ENCODE measurements around the gene HMCN2. TPM values are rescaled to one million over a fixed set of nuclear protein-coding genes. Genes with fewer than 3 reads are reported as not detected.

HMCN2 gene
- total and polyA plus RNA-seq, 2 donors: 0.90 to 2.2 TPM

GRCh38 chr9:130419521-130420035 is 154.0 kb downstream of the HMCN2 start:
- no peaks in the 10 kb centered on the region for H3K36me3 ChIP-seq (ENCODE audit: control insufficient read depth in 2 of 2, insufficient read depth in 2 of 2, low read length in 1 of 2)
- no peaks in the 10 kb centered on the region for H3K9me3 ChIP-seq (ENCODE audit: control insufficient read depth in 2 of 2, insufficient read depth in 1 of 2, low read length in 1 of 2)
- H3K4me1 ChIP-seq (ENCODE audit: control insufficient read depth in 2 of 2, insufficient read depth in 2 of 2, low read length in 2 of 2): no peaks in the 10 kb centered on the region
- H3K27ac ChIP-seq (ENCODE audit: low read depth in 1 of 2, low read length in 1 of 2): no peak overlapping the region
- peaks cover 0 to 8% of the 10 kb centered on the region in 2 donors for H3K27me3 ChIP-seq (ENCODE audit: control insufficient read depth in 2 of 2, insufficient read depth in 1 of 2, low read length in 1 of 2)
- 90% methylated on average over 8 of the region's 8 CpGs for WGBS
- H3K4me3 ChIP-seq (ENCODE audit: low read length in 2 of 2): no peak overlapping the region
- no peak for DNase-seq (ENCODE audit: low read depth in 6 of 9, low spot score in 9 of 9)

- Histone ChIP-seq H3K27me3 (ENCODE audit: control insufficient read depth in 2 of 2, insufficient read depth in 1 of 2, low read length in 1 of 2) (peaks cover 0 to 8% of the 10 kb centered on the region in 2 donors), H3K4me3 (ENCODE audit: low read length in 2 of 2) (no peak overlapping the region)
- WGBS: 82% methylated on average over 17 of the region's 17 CpGs
These were observed 155.7 kb downstream of the HMCN2 start for GRCh38 chr9:130421154-130421801.

DNA sequence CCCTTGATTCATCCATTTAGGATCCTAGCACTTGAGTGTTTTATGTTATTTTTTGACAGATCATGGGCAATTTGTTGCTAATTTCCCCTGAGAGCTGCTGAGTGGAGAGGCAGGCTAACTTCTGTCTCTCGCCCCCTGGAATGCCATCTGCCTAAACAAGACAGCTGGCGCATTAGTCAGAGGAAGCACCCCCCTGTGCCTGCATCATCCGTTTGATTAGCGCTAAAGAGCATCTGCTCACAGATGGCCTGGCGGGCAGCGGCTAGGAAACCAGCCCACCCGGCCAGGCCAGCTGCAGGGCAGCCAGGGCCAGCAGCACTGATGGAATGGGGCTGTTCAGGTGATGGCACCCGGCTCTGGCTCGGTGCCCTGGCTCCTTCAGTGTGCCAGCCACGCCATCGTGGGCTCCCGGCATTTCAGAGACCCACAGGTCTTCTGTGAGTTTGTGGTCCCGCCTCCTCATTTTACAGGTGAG is 156.3 kb downstream of the HMCN2 start:
- H3K36me3 ChIP-seq (ENCODE audit: control insufficient read depth in 2 of 2, insufficient read depth in 2 of 2, low read length in 1 of 2): no peaks in the 10 kb centered on the region
- no peak for DNase-seq (ENCODE audit: low read depth in 6 of 9, low spot score in 9 of 9)
- H3K4me1 ChIP-seq (ENCODE audit: control insufficient read depth in 2 of 2, insufficient read depth in 2 of 2, low read length in 2 of 2): peaks cover 0 to 4% of the 10 kb centered on the region in 2 donors
- no peaks in the 10 kb centered on the region for H3K9me3 ChIP-seq (ENCODE audit: control insufficient read depth in 2 of 2, insufficient read depth in 1 of 2, low read length in 1 of 2)
- WGBS: 87% methylated on average over 13 of the region's 13 CpGs
- peaks cover 0 to 8% of the 10 kb centered on the region in 2 donors for H3K27me3 ChIP-seq (ENCODE audit: control insufficient read depth in 2 of 2, insufficient read depth in 1 of 2, low read length in 1 of 2)
- H3K4me3 ChIP-seq (ENCODE audit: low read length in 2 of 2): no peak overlapping the region
- H3K27ac ChIP-seq (ENCODE audit: low read depth in 1 of 2, low read length in 1 of 2): no peak overlapping the region

More at GRCh38 chr9:130421154-130421801, 155.7 kb downstream of the HMCN2 start:
- Histone ChIP-seq H3K9me3 (ENCODE audit: control insufficient read depth in 2 of 2, insufficient read depth in 1 of 2, low read length in 1 of 2) (no peaks in the 10 kb centered on the region), H3K27ac (ENCODE audit: low read depth in 1 of 2, low read length in 1 of 2) (no peak overlapping the region), H3K36me3 (ENCODE audit: control insufficient read depth in 2 of 2, insufficient read depth in 2 of 2, low read length in 1 of 2) (no peaks in the 10 kb centered on the region), H3K4me1 (ENCODE audit: control insufficient read depth in 2 of 2, insufficient read depth in 2 of 2, low read length in 2 of 2) (peaks cover 0 to 4% of the 10 kb centered on the region in 2 donors)
- DNase-seq (ENCODE audit: low read depth in 6 of 9, low spot score in 9 of 9): no peak

GRCh38 chr9:130422546-130422945 is 157.0 kb downstream of the HMCN2 start:
- H3K4me3 ChIP-seq (ENCODE audit: low read length in 2 of 2): no peak overlapping the region
- no peak overlapping the region for H3K27ac ChIP-seq (ENCODE audit: low read depth in 1 of 2, low read length in 1 of 2)
- H3K9me3 ChIP-seq (ENCODE audit: control insufficient read depth in 2 of 2, insufficient read depth in 1 of 2, low read length in 1 of 2): no peaks in the 10 kb centered on the region
- H3K4me1 ChIP-seq (ENCODE audit: control insufficient read depth in 2 of 2, insufficient read depth in 2 of 2, low read length in 2 of 2): peaks cover 0 to 4% of the 10 kb centered on the region in 2 donors
- DNase-seq (ENCODE audit: low read depth in 6 of 9, low spot score in 9 of 9): no peak
- H3K36me3 ChIP-seq (ENCODE audit: control insufficient read depth in 2 of 2, insufficient read depth in 2 of 2, low read length in 1 of 2): no peaks in the 10 kb centered on the region
- peaks cover 0 to 9% of the 10 kb centered on the region in 2 donors for H3K27me3 ChIP-seq (ENCODE audit: control insufficient read depth in 2 of 2, insufficient read depth in 1 of 2, low read length in 1 of 2)
- 85% methylated on average over 10 of the region's 10 CpGs for WGBS

DNA sequence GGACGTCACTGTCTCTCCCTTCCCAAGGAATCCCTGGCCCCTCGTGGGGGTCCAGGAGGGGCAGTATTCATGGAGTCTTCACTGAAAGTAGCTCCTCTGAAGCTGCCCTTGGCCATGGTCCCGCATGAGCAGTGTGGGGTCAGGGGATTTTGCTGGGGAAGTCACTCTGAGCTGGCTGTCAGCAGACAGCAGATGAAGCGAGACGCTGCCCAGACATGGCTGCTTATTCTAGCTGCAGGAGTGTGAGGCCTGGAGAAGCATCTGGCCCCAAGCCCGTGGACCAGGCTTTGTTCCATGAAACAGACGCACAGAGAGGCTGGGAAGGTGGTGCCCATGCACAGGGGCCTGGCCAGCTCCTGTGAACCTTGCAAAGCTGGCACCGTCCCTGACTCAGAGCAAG is 157.7 kb downstream of the HMCN2 start:
- WGBS: 84% methylated on average over 8 of the region's 8 CpGs
- Histone ChIP-seq H3K36me3 (ENCODE audit: control insufficient read depth in 2 of 2, insufficient read depth in 2 of 2, low read length in 1 of 2) (no peaks in the 10 kb centered on the region), H3K27ac (ENCODE audit: low read depth in 1 of 2, low read length in 1 of 2) (no peak overlapping the region), H3K4me3 (ENCODE audit: low read length in 2 of 2) (no peak overlapping the region), H3K9me3 (ENCODE audit: control insufficient read depth in 2 of 2, insufficient read depth in 1 of 2, low read length in 1 of 2) (no peaks in the 10 kb centered on the region), H3K27me3 (ENCODE audit: control insufficient read depth in 2 of 2, insufficient read depth in 1 of 2, low read length in 1 of 2) (peaks cover 0 to 9% of the 10 kb centered on the region in 2 donors), H3K4me1 (ENCODE audit: control insufficient read depth in 2 of 2, insufficient read depth in 2 of 2, low read length in 2 of 2) (peaks cover 0 to 4% of the 10 kb centered on the region in 2 donors)
- DNase-seq (ENCODE audit: low read depth in 6 of 9, low spot score in 9 of 9): no peak

DNA sequence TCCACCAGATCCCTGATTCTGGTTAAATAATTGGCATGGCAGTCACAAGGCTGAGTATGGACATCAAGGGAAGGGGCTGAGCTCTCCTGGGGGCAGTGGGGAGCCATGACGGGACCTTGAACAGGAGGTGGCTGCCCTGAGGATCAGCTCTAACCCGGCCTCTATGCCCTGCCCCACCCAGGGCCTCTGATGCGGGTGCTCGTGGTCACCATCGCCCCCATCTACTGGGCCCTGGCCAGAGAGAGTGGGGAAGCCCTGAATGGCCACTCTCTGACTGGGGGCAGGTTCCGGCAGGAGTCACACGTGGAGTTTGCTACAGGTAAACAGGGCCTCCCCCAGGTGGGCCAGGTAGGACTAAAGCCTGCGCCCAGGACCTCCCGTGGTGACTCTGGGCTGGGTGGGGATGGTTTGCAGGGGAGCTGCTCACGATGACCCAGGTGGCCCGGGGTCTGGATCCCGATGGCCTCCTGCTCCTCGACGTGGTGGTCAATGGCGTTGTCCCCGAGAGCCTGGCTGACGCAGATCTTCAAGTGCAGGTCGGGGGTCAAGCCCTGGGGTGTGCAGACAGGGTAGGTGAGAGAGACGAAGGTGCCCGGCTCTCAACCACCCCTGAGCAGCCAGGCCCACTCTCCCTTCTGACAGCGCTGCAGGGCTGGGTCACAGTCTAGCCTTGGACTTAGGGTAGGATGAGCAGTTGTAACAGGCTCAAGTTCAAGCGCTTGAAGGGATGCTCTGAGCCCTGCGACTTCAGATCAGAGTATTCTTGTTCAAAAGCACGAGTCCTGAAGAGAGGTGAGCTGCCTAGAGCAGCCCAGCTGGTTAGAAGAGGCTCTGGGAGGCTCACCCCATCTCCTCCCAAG is 159.3 kb downstream of the HMCN2 start:
- DNase-seq (ENCODE audit: low read depth in 6 of 9, low spot score in 9 of 9): no peak
- H3K4me1 ChIP-seq (ENCODE audit: control insufficient read depth in 2 of 2, insufficient read depth in 2 of 2, low read length in 2 of 2): peaks cover 0 to 4% of the 10 kb centered on the region in 2 donors
- H3K4me3 ChIP-seq (ENCODE audit: low read length in 2 of 2): no peak overlapping the region
- peaks cover 0 to 7% of the 10 kb centered on the region in 2 donors for H3K27me3 ChIP-seq (ENCODE audit: control insufficient read depth in 2 of 2, insufficient read depth in 1 of 2, low read length in 1 of 2)
- no peak overlapping the region for H3K27ac ChIP-seq (ENCODE audit: low read depth in 1 of 2, low read length in 1 of 2)
- no peaks in the 10 kb centered on the region for H3K9me3 ChIP-seq (ENCODE audit: control insufficient read depth in 2 of 2, insufficient read depth in 1 of 2, low read length in 1 of 2)
- no peaks in the 10 kb centered on the region for H3K36me3 ChIP-seq (ENCODE audit: control insufficient read depth in 2 of 2, insufficient read depth in 2 of 2, low read length in 1 of 2)
- 93% methylated on average over 24 of the region's 24 CpGs for WGBS

DNA sequence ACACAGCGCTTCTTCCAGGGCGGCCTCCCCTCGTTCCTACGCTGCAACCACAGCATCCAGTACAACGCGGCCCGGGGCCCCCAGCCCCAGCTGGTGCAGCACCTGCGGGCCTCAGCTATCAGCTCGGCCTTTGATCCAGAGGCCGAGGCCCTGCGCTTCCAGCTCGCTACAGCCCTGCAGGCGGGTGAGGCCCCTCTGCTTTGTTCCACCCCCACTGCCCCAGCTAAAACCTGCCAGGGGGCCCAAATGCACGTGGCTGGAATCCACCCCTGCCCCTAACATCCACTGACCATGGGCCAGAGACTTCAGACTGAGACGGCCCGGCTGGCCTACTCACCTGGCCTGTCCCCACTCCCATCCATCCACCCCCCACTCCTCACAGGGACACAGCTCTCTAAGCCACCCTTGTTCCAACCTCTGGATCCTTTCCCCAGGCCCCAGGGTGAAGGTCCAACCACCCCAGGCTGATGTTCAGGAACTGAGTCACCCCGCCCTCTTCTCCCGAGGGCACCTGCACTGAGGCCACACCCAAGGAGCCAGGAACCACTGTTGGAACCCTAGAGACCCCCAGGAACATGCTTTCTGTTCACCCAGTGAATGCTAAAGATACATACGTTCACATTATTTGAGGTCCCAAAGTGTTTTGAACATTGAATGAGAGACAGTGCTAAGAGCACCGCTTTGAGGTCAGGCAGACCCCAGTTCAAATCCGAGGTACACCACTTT is 160.3 kb downstream of the HMCN2 start:
- H3K4me1 ChIP-seq (ENCODE audit: control insufficient read depth in 2 of 2, insufficient read depth in 2 of 2, low read length in 2 of 2): peaks cover 0 to 4% of the 10 kb centered on the region in 2 donors
- no peak overlapping the region for H3K27ac ChIP-seq (ENCODE audit: low read depth in 1 of 2, low read length in 1 of 2)
- H3K9me3 ChIP-seq (ENCODE audit: control insufficient read depth in 2 of 2, insufficient read depth in 1 of 2, low read length in 1 of 2): peaks cover 0 to 9% of the 10 kb centered on the region in 2 donors
- H3K27me3 ChIP-seq (ENCODE audit: control insufficient read depth in 2 of 2, insufficient read depth in 1 of 2, low read length in 1 of 2): peaks cover 0 to 9% of the 10 kb centered on the region in 2 donors
- no peak overlapping the region for H3K4me3 ChIP-seq (ENCODE audit: low read length in 2 of 2)
- 81% methylated on average over 21 of the region's 21 CpGs for WGBS
- DNase-seq (ENCODE audit: low read depth in 6 of 9, low spot score in 9 of 9): peak in 1 of 9 donors; percentile 25
- no peaks in the 10 kb centered on the region for H3K36me3 ChIP-seq (ENCODE audit: control insufficient read depth in 2 of 2, insufficient read depth in 2 of 2, low read length in 1 of 2)

DNA sequence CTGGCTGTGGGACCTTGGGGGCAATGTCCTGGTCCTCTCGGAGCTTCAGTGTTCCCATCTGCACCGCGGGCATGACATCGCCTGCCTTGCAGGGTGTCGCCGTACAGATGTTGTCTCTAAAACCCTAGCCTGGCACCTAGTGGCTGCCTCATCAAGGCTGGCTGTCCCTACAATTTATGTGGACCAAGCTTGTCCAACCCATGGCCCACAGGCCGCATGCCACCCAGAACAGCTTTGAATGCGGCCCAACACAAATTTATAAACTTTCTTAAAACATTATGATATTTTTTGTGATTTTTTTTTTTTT is 160.9 kb downstream of the HMCN2 start:
- 87% methylated on average over 8 of the region's 8 CpGs for WGBS
- H3K9me3 ChIP-seq (ENCODE audit: control insufficient read depth in 2 of 2, insufficient read depth in 1 of 2, low read length in 1 of 2): peaks cover 3 to 14% of the 10 kb centered on the region in 2 donors
- H3K27ac ChIP-seq (ENCODE audit: low read depth in 1 of 2, low read length in 1 of 2): no peak overlapping the region
- H3K4me1 ChIP-seq (ENCODE audit: control insufficient read depth in 2 of 2, insufficient read depth in 2 of 2, low read length in 2 of 2): peaks cover 0 to 4% of the 10 kb centered on the region in 2 donors
- DNase-seq (ENCODE audit: low read depth in 6 of 9, low spot score in 9 of 9): no peak
- H3K27me3 ChIP-seq (ENCODE audit: control insufficient read depth in 2 of 2, insufficient read depth in 1 of 2, low read length in 1 of 2): peaks cover 0 to 12% of the 10 kb centered on the region in 2 donors
- no peak overlapping the region for H3K4me3 ChIP-seq (ENCODE audit: low read length in 2 of 2)
- H3K36me3 ChIP-seq (ENCODE audit: control insufficient read depth in 2 of 2, insufficient read depth in 2 of 2, low read length in 1 of 2): no peaks in the 10 kb centered on the region
